Ecto neural progenitor cell (in vitro differentiated cells): ENCODE results near the gene FNDC7.
"Not testable (repeated sequence)": the region's sequence is repeated elsewhere in the genome, so short reads cannot be mapped to it uniquely, and the experiment has no call there.

Experiments used
- DNase-seq: peaks from one replicate; pipeline ENCODE4 v3.0.0-alpha.2; 2018; ENCODE audit warnings: low spot score

FNDC7 gene

GRCh38 chr1:108699375-108700332 is 13.1 kb upstream of the FNDC7 start:
- DNase-seq = no peak

GRCh38 chr1:108701176-108701849 is 11.4 kb upstream of the FNDC7 start:
- no peak for DNase-seq

GRCh38 chr1:108702109-108702508 is 10.6 kb upstream of the FNDC7 start:
- not testable (repeated sequence) for DNase-seq

- DNase-seq = no peak
Measured at GRCh38 chr1:108703939-108704338, 8.8 kb upstream of the FNDC7 start.

GRCh38 chr1:108704496-108704895 is 8.2 kb upstream of the FNDC7 start:
- DNase-seq = no peak

- no peak for DNase-seq
Measured at GRCh38 chr1:108706643-108707042, 6.1 kb upstream of the FNDC7 start.

- no peak for DNase-seq
Measured at GRCh38 chr1:108708691-108709660, 3.7 kb upstream of the FNDC7 start.

GRCh38 chr1:108715932-108716331 is 3.2 kb downstream of the FNDC7 start:
- no peak for DNase-seq

- DNase-seq = no peak
Measured at GRCh38 chr1:108716437-108717230, 3.9 kb downstream of the FNDC7 start.

GRCh38 chr1:108717774-108718316 is 5.1 kb downstream of the FNDC7 start:
- no peak for DNase-seq

- no peak for DNase-seq
Measured at GRCh38 chr1:108718927-108719655, 6.4 kb downstream of the FNDC7 start.

- no peak for DNase-seq
Measured at GRCh38 chr1:108719656-108720435, 7.1 kb downstream of the FNDC7 start.

GRCh38 chr1:108722292-108722691 is 9.6 kb downstream of the FNDC7 start:
- no peak for DNase-seq

GRCh38 chr1:108725906-108726305 is 13.2 kb downstream of the FNDC7 start:
- no peak for DNase-seq

- DNase-seq = no peak
Measured at GRCh38 chr1:108728327-108728923, 15.7 kb downstream of the FNDC7 start.

GRCh38 chr1:108729481-108729880 is 16.8 kb downstream of the FNDC7 start:
- DNase-seq = no peak

- no peak for DNase-seq
Measured at GRCh38 chr1:108732398-108732797, 19.7 kb downstream of the FNDC7 start.

GRCh38 chr1:108734171-108734865 is 21.6 kb downstream of the FNDC7 start:
- DNase-seq = no peak
